NCI-H146 (cell line): ENCODE results near the gene MLN.
"Not testable (repeated sequence)": the region's sequence is repeated elsewhere in the genome, so short reads cannot be mapped to it uniquely, and the experiment has no call there.

Experiments used
- DNase-seq: peaks from one replicate; lab custom pipeline; 2025; lab: John Stamatoyannopoulos, UW

The MLN gene

DNA sequence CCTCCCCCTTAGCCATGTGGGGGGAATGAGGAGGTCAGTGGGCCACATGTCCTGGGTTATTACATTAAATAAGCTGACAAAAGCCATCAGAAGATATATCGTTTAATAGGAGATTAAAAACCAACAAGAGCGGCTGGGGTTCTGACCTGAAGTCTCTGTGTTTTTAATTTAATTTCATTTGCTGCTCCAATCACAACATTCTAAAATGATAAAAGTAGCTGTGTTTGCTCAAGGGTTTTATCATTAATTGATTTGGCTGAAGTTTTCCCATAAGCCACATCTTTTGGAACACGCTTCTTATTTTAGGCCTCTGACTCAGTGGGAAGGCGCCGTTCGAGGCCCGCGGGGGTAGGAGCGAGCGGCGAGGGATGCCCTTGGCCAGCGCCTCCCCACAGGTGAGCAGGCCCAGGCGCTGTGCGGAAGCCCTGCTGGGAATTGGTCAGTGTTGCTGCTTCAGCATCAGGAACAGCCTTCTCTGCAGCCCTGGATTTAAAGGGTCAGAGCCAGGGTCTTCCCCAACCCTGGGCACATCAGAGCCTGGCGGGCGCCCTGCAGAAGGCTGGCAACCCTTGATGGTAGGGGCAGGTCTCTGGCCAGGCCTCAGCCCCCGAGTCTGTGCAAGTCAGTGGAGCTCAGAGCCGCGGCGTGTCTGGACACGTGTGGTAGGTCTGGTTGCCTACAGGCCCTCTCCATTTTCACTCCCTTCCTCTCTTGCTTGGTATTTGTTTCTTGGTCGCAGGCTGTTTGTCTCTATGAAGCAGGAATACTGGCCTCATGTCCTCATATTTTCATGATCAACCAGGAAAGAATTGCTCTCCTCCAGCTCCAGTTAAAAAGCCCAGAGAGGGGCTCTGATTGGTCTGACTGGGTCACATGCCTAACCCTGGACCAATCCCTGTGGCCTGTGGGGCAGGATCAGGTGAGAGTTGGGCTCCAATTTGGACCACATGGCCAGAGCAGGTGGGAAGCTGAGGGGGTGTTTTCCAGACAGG lies 30.9 kb upstream of the MLN start:
- no peak for DNase-seq

DNA sequence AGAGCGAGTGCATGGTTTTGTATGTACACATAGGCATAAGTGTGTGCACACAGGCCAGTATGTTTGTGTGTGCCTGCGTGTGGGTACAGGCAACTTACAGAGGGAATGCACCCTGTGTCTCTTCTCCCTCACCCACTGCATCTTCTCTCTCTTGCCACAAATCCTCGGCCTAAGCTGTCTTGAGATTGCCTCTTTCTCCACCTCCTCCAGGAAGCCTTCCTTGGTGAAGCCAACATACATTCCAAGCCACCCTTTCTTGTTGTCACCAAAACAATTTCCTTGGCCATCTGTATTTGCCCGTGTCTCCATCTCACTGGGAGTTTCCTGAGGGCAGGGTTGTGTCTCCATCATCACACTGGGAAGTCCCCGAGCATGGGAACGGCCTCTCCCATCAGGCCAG lies 29.8 kb upstream of the MLN start:
- DNase-seq: no peak

DNA sequence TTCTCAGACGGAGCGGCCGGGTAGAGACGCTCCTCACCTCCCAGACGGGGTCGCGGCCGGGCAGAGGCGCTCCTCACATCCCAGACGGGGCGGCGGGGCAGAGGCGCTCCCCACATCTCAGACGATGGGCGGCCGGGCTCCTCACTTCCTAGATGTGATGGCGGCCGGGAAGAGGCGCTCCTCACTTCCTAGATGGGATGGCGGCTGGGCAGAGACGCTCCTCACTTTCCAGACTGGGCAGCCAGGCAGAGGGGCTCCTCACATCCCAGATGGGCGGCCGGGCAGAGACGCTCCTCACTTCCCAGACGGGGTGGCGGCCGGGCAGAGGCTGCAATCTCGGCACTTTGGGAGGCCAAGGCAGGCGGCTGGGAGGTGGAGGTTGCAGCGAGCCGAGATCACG lies 29.0 kb upstream of the MLN start:
- DNase-seq: not testable (repeated sequence)

DNA sequence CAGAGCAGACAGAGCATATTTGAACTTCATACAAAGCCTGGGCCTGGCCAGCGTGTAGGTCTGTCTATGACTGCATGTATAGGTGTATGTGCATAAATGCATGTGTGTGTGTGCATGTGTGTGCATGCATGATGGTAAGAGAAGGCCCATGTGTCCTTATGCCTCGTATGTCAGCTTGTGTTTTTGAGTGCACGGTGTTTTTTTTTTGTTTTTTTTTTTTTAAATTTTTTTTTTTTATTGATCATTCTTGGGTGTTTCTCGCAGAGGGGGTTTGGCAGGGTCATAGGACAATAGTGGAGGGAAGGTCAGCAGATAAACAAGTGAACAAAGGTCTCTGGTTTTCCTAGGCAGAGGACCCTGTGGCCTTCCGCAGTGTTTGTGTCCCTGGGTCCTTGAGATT lies 27.9 kb upstream of the MLN start:
- not testable (repeated sequence) for DNase-seq

- DNase-seq: no peak
Observed at GRCh38 chr6:33830635-33831240, 26.9 kb upstream of the MLN start.

- no peak for DNase-seq
Observed at GRCh38 chr6:33828764-33829731, 25.2 kb upstream of the MLN start.

GRCh38 chr6:33828452-33828763 lies 24.6 kb upstream of the MLN start:
- peak; percentile 33 for DNase-seq

- peak; percentile 33 for DNase-seq
Observed at GRCh38 chr6:33827546-33828451, 24.0 kb upstream of the MLN start.

- DNase-seq: peak; percentile 28
Observed at GRCh38 chr6:33826537-33826936, 22.7 kb upstream of the MLN start.

- DNase-seq: no peak
Observed at GRCh38 chr6:33824461-33825154, 20.8 kb upstream of the MLN start.

GRCh38 chr6:33823806-33824205 lies 20.0 kb upstream of the MLN start:
- DNase-seq: no peak

GRCh38 chr6:33822575-33823395 lies 19.0 kb upstream of the MLN start:
- peak; percentile 81 for DNase-seq

DNA sequence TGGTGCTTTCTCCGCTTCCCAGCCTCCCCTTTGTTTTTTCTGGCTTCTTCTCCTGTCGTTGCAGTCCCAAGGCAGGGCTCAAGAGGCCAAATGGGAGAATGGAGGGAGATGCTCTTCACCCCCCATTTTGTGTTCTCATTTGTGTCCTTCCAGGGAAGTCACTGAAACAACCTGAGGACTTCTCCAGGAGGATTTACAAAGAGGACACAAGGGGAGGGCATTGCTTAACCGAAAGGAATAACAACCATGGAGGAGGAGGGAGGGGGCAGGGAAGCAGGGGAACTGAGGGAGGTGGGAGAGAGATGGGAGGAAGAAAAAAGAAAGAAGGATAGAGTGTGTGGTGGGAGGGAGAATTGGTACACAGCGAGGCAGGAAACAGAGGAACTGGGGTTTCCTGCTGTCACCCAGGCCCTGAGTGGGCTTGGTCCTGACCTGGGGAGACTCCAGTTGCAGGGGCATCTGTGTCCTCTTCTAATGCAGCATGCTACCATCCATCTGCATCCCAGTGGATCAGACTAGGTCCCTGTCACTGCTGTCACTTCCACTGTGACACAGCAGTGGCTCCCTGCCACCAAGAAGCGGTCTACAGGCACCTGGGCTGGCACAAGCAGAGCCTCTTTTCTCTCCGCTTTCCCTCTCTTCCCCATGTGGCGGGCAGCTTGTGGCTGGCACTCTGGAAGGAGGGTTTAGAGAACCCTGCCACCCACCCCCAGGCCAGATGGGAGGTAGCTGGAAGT lies 17.1 kb upstream of the MLN start:
- no peak for DNase-seq

GRCh38 chr6:33820243-33820642 lies 16.4 kb upstream of the MLN start:
- DNase-seq: no peak

DNA sequence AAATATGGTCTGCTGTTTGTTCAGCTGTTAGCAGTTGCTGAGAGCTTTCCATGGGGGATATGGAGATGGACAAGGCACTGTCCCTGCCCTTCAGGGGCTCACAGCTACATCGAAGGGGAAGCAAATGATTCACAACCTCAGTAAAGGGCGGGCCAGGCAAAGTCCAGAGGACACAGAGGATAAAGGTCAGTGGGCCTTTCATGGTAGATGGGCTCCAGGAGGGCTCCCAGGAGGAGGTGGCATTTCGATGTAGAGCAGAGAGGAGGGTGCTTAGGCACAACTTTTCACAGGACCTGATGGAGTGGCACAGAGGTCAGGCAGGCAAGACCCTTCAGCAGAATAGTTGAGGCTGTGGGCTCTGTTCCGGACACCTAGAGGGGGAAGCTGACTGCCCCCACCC lies 15.2 kb upstream of the MLN start:
- DNase-seq: no peak

- DNase-seq: no peak
Observed at GRCh38 chr6:33818293-33818692, 14.5 kb upstream of the MLN start.

- no peak for DNase-seq
Observed at GRCh38 chr6:33817489-33817888, 13.7 kb upstream of the MLN start.

- no peak for DNase-seq
Observed at GRCh38 chr6:33816911-33817310, 13.1 kb upstream of the MLN start.

DNA sequence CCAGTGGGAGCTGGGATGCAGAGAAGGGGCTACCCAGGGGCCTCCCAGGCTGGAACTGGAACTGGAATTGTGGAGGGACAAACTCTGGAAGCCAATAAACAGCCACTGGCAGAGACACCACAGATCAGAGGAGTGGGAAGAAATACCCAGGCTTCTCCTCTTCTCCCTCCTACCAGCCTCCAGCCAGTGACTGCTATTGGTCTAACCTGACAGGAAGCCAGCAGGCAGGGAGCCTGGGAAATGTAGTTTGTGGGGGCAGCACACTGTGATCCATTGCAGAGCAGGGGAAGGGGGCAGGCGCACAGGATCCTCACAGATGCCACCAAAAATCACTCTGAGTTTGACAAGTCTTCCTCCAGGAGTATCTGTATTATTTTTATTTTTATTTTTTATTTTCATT lies 12.1 kb upstream of the MLN start:
- DNase-seq: peak; percentile 56
